Heart left ventricle (tissue), 16 donors: Measurements from ENCODE around the gene TPRN. TPM values are rescaled to one million over a fixed set of nuclear protein-coding genes. Genes with fewer than 3 reads are reported as not detected.
A peak's percentile ranks its signal among the peaks of the same experiment; 100 is the strongest.

Experiments used
- ATAC-seq, 4 donors: fragments of 200-7000 bp; cut with Tn5 transposase; one replicate each; pipeline ENCODE4 v1.9.1; 2020 to 2022; ENCODE audit warnings: moderate library complexity in 4 of 4, mild to moderate bottlenecking in 3 of 4, moderate number of reproducible peaks in 1 of 4
- DNase-seq, 5 donors: peaks; one replicate each; pipeline ENCODE4 v3.0.0-alpha.2; 2020
- H3K27ac ChIP-seq, 12 donors: fragments of 200-600 bp; sonication (generic) in 4 of 12; one replicate each; pipeline versions ENCODE4 v1.5.0 to v1.8.0; 2016 to 2022; ENCODE audit warnings: mild to moderate bottlenecking in 2 of 12
- H3K27me3 ChIP-seq, 9 donors: fragments of 200-600 bp; sonication (generic) in 2 of 9; one replicate each; pipeline versions ENCODE4 v1.5.1 to v1.8.0; 2016 to 2022; ENCODE audit warnings: mild to moderate bottlenecking in 3 of 9
- H3K36me3 ChIP-seq, 9 donors: fragments of 200-600 bp; sonication (generic) in 2 of 9; one replicate each; pipeline versions ENCODE4 v1.5.0 to v1.8.0; 2018 to 2022; ENCODE audit warnings: mild to moderate bottlenecking in 2 of 9
- H3K4me1 ChIP-seq, 12 donors: fragments of 200-600 bp; sonication (generic) in 4 of 12; one replicate each; pipeline versions ENCODE4 v1.5.0 to v1.8.0; 2016 to 2022; ENCODE audit warnings: mild to moderate bottlenecking in 3 of 12
- H3K4me3 ChIP-seq, 12 donors: fragments of 200-600 bp; sonication (generic) in 4 of 12; one replicate each; pipeline versions ENCODE4 v1.5.0 to v1.8.0; 2017 to 2022; ENCODE audit warnings: mild to moderate bottlenecking in 9 of 12, moderate library complexity in 4 of 12
- H3K9me3 ChIP-seq, 12 donors: fragments of 200-600 bp; sonication (generic) in 4 of 12; one replicate each; pipeline versions ENCODE4 v1.5.0 to v1.8.0; 2016 to 2022; ENCODE audit warnings: mild to moderate bottlenecking in 1 of 12
- POLR2A ChIP-seq, 2 donors: fragments of 450-650 bp; IDR thresholded peaks; one replicate each; pipeline ENCODE4 v1.6.1; 2017; ENCODE audit warnings: antibody characterized with exemption in 2 of 2, mild to moderate bottlenecking in 2 of 2, moderate library complexity in 2 of 2
- WGBS, 4 donors: extraction: QIAGEN DNeasy Blood & Tissue Kit in 2 of 4; methylation state at CpG; one replicate each; pipeline versions ENCODE4 v1.1.5 to v1.1.7; 2013 to 2018; 5-methylcytosine and 5-hydroxymethylcytosine counted together
- intact Hi-C, 10 donors: fragments of 100-400 bp; cut with DNase I; formaldehyde crosslinking; loops; one replicate each; pipeline versions ENCODE4 v1.11.1 to v1.14.2; 2022
- polyA plus RNA-seq, 2 donors: library from polyadenylated mRNA; stranded (reverse); fragments of 200-250 nt; gene quantifications; one replicate each; pipeline ENCODE4 v1.2.3, GENCODE V29; 2013
- total RNA-seq, 9 donors: library from RNA; depleted of rRNA in 2 of 9; stranded (reverse); fragments of >200 nt in 2 of 9; fragmentation: NEBNext Ultra II Directional in 3 of 9; extraction: Animal tissue kit (Norgen Biotek cat#: 25700) in 3 of 9; gene quantifications; one replicate each; pipeline versions ENCODE4 v1.1.0 to v1.2.4, GENCODE V29; 2016 to 2023
- TF ChIP-seq, protein P1 (sequence below), 12 donors: fragments of 200-600 bp; sonication (generic) in 4 of 12; IDR thresholded peaks; one replicate each; pipeline versions ENCODE4 v1.5.0 to v1.8.0; 2018 to 2022; ENCODE audit warnings: antibody characterized with exemption in 12 of 12, mild to moderate bottlenecking in 5 of 12
- donor health status: ischemic (EF 13 %, LVEDD 7.1; RV severe dilation, severe dysfunction).
- donor health status: healthy with polysubstance abuse.
- donor health status: DM: no; HTN: yes; CAD: no.
- donor health status: DM: no; HTN: no; CAD: no.
- donor health status: ischemic (EF 25% LVEDD 6.9; RV normal size, moderate dysfunction).
- donor health status: ischemic (EF 25% LVEDD 5.7; RV mildly dilated, moderate dysfunction).
- donor health status: healthy.
- donor health status: DM: yes; HTN: yes; CAD: no.
- donor health status: ischemic (EF 35%, LVEDD 5.7; RV mildly dilated, moderate dysfunction).
- donor health status: nonischemic (EF 11% LVEDD 7.7; RV severe dilation, severe dysfunction).
- donor health status: DM: yes; HTN: yes; CAD: no.
- donor health status: PGD.
- donor health status: ischemic (EF 29% LVEDD 5.4; RV normal size, mild dysfunction).
- donor health status: nonischemic (EF 23%, LVEDD 6.1; RV moderate dilation, normal function).

Gene TPRN
- total and polyA plus RNA-seq, 11 donors = 11.5 to 18.0 (median 16.6) TPM

DNA sequence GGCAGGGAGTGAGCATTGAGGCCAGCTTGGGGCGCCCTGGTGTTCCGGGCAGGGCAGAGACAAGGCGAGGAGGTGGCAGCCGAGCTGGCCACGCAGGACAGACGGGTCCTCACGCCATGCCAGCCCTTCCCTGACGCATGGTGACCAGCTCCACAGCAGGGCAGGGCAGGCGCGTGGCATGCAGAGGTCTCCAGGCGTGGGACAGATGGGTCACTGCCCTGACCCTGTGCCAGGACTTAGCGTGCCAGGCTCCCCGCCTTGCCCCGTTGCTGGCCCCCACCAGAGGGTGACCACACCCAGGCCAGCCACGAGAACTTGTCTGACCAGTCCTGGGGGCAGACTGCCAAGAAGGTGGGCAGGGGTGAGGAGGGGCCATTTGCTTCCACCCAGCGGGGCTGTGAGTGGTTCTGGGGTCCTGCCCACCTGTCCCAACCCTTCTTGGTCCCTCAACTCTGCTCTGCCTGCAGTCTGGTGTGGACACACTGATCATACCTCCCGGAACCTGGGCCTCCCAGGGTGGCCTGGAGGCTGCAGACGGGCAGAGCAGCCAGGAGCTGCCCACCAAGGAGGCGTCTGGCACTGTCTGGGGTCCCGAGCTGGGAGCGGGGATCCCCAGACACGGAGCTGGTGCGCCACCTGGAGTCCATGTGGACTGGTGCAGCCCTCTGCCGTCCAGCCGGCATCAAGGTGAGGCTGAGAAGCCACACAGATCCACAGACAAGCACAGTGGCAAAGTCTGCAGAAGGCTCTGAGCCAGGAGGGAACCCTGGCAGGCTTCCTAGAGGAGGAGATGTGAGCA is 26.7 kb upstream of the TPRN start, which contains the start of gene RNF224:
TSS of gene RNF224 (plus strand) at position 449 of the 799 bp plus-strand sequence. CDS start 834 bp downstream, outside the sequence.
- no peak for TF ChIP-seq POLR2A (IDR thresholded peaks at IDR 0.05)
- TF ChIP-seq, protein P1, sequence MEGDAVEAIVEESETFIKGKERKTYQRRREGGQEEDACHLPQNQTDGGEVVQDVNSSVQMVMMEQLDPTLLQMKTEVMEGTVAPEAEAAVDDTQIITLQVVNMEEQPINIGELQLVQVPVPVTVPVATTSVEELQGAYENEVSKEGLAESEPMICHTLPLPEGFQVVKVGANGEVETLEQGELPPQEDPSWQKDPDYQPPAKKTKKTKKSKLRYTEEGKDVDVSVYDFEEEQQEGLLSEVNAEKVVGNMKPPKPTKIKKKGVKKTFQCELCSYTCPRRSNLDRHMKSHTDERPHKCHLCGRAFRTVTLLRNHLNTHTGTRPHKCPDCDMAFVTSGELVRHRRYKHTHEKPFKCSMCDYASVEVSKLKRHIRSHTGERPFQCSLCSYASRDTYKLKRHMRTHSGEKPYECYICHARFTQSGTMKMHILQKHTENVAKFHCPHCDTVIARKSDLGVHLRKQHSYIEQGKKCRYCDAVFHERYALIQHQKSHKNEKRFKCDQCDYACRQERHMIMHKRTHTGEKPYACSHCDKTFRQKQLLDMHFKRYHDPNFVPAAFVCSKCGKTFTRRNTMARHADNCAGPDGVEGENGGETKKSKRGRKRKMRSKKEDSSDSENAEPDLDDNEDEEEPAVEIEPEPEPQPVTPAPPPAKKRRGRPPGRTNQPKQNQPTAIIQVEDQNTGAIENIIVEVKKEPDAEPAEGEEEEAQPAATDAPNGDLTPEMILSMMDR (IDR thresholded peaks at IDR 0.05) = peak; percentile 75 to 90 (median 84)
- peak; percentile 68 to 88 (median 73) for DNase-seq
- intact Hi-C loops = loop anchor here (1.0 to 10.0 kb wide), 10 partner anchors 35 to 442 kb away; partner anchors contain the start of genes ANAPC2 (in 4 of the 10) and SSNA1 (in 4 of the 10)
- H3K27me3 ChIP-seq = peaks cover 8 to 44% (median 32%) of the 10 kb centered on the region in 9 donors
- no peak within 1 kb of the TSS for H3K4me3 ChIP-seq
- H3K36me3 ChIP-seq = no peaks in the 10 kb centered on the region
- H3K9me3 ChIP-seq = no peaks in the 10 kb centered on the region
- peak in 3 of 4 donors; percentile 25 to 35 (median 32) for ATAC-seq
- peaks cover 0 to 24% (median 15%) of the 10 kb centered on the region in 12 donors for H3K4me1 ChIP-seq
- 3 to 48% (median 43%) methylated on average over 10 to 25 of the region's 25 CpGs for WGBS, 4 donors
- H3K27ac ChIP-seq = no peak within 1 kb of the TSS

DNA sequence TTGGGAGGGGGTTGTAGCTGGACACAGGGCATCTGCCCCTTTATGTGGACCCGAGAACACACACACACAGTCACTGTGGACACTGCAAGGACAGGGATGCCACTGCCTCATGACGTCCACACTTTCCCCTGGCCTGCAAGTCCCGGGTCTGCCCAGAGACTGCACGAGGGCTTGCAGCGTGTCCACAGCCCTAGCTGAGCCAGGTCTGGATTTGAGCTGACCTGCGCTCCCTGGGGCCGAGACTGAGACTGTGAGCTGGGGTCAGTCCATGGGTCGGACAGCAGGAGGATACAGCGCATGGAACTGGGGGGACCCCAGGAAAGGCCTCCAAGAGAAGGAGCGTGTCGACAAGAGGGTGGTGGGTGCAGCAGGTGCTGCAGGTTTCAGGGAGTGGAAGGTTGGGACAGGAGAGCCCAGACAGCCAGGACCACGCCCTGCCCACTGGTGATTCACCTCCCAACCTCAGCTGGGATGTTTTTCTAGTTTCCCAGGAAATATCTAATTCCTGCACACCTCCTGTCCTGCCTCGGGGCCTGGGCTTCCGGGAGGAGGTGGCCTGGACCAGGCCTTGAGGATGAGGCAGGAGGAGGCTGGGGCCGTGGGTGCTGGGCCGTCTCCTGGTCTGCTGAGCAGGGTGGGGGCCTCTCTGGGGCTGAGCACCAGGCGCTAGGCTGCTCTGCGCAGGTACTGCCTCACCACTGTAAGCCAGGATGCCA is 26.0 kb upstream of the TPRN start:
- no peaks in the 10 kb centered on the region for H3K36me3 ChIP-seq
- intact Hi-C loops = loop anchor here (1.0 to 10.0 kb wide), 10 partner anchors 34 to 442 kb away; partner anchors contain the start of genes ANAPC2 (in 4 of the 10) and SSNA1 (in 4 of the 10)
- WGBS, 4 donors = 70 to 74% (median 72%) methylated on average over 13 to 18 of the region's 18 CpGs
- H3K9me3 ChIP-seq = no peaks in the 10 kb centered on the region
- TF ChIP-seq, protein P1 (IDR thresholded peaks at IDR 0.05) = no peak
- no peak for TF ChIP-seq POLR2A (IDR thresholded peaks at IDR 0.05)
- peaks cover 8 to 37% (median 27%) of the 10 kb centered on the region in 9 donors for H3K27me3 ChIP-seq
- H3K27ac ChIP-seq = no peak overlapping the region
- DNase-seq (peak in 1 of 5 donors; percentile 23), ATAC-seq (no peak)
- peaks cover 0 to 29% (median 15%) of the 10 kb centered on the region in 12 donors for H3K4me1 ChIP-seq
- H3K4me3 ChIP-seq = no peak overlapping the region

DNA sequence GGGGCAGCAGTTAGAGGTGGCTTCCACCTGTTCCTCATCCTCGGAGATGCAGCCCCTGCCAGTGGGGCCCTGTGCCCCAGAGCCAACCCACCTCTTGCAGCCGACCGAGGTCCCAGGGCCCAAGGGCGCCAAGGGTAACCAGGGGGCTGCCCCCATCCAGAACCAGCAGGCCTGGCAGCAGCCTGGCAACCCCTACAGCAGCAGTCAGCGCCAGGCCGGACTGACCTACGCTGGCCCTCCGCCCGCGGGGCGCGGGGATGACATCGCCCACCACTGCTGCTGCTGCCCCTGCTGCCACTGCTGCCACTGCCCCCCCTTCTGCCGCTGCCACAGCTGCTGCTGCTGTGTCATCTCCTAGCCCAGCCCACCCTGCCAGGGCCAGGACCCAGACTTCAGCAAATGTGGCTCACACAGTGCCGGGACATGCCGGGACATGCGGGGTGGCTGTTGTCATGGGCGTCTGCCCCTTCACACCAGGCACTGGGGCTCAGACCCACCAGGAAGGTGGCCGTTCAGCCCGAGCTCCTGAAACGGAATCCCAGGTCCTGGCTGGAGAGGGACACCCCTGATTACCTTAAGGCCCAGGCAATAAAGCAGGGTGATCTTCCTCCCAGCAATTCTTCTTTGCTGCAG is 25.3 kb upstream of the TPRN start:
- Histone ChIP-seq H3K27me3 (peaks cover 8 to 31% (median 20%) of the 10 kb centered on the region in 9 donors), H3K9me3 (no peaks in the 10 kb centered on the region), H3K27ac (no peak overlapping the region), H3K4me1 (peaks cover 0 to 35% (median 15%) of the 10 kb centered on the region in 12 donors), H3K36me3 (no peaks in the 10 kb centered on the region), H3K4me3 (no peak overlapping the region)
- DNase-seq (no peak), ATAC-seq (no peak)
- intact Hi-C loops = loop anchor here (2.0 to 10.0 kb wide), 9 partner anchors 34 to 441 kb away; partner anchors contain the start of genes ANAPC2 (in 4 of the 10) and SSNA1 (in 4 of the 10)
- TF ChIP-seq, protein P1 (IDR thresholded peaks at IDR 0.05) = no peak
- no peak for TF ChIP-seq POLR2A (IDR thresholded peaks at IDR 0.05)
- WGBS, 4 donors = 70 to 85% (median 82%) methylated on average over 5 to 21 of the region's 21 CpGs
